KG1 (cell line): ENCODE measurements around the gene MND1.
"Not testable (repeated sequence)": the region's sequence is repeated elsewhere in the genome, so short reads cannot be mapped to it uniquely, and the experiment has no call there.

ENCODE experiments used
- DNase-seq: peaks from one replicate; lab custom pipeline; 2025; lab: John Stamatoyannopoulos, UW

MND1 gene

GRCh38 chr4:153440475-153440874 lies 96.0 kb downstream of the MND1 start:
- DNase-seq = no peak

- no peak for DNase-seq
These were observed 102.9 kb downstream of the MND1 start for GRCh38 chr4:153447175-153447905.

GRCh38 chr4:153448003-153448731 lies 103.7 kb downstream of the MND1 start:
- DNase-seq = no peak

- DNase-seq = no peak
These were observed 104.8 kb downstream of the MND1 start for GRCh38 chr4:153449338-153449737.

GRCh38 chr4:153450544-153450917 lies 106.0 kb downstream of the MND1 start:
- DNase-seq = no peak

GRCh38 chr4:153451145-153451544 lies 106.7 kb downstream of the MND1 start:
- not testable (repeated sequence) for DNase-seq

- DNase-seq = no peak
These were observed 107.6 kb downstream of the MND1 start for GRCh38 chr4:153451911-153452657.

GRCh38 chr4:153452658-153453378 lies 108.3 kb downstream of the MND1 start:
- DNase-seq = no peak

GRCh38 chr4:153453402-153453801 lies 108.9 kb downstream of the MND1 start:
- no peak for DNase-seq

GRCh38 chr4:153458969-153459368 lies 114.5 kb downstream of the MND1 start:
- DNase-seq = no peak

- DNase-seq = not testable (repeated sequence)
These were observed 117.1 kb downstream of the MND1 start for GRCh38 chr4:153461549-153461948.

- no peak for DNase-seq
These were observed 119.6 kb downstream of the MND1 start for GRCh38 chr4:153464068-153464467.
